ELF-1 (cell line): ENCODE results near the gene CHCHD6.

Source experiments
- DNase-seq: peaks from one replicate; pipeline ENCODE4 v3.0.0-alpha.2; 2016; ENCODE audit warnings: low read depth, low spot score

The CHCHD6 gene

GRCh38 chr3:126704494-126705214, 614 bp downstream of the CHCHD6 start:
- no peak for DNase-seq

GRCh38 chr3:126706631-126707030, 2.6 kb downstream of the CHCHD6 start:
- DNase-seq = no peak

GRCh38 chr3:126711121-126711760, 7.2 kb downstream of the CHCHD6 start:
- no peak for DNase-seq

DNA sequence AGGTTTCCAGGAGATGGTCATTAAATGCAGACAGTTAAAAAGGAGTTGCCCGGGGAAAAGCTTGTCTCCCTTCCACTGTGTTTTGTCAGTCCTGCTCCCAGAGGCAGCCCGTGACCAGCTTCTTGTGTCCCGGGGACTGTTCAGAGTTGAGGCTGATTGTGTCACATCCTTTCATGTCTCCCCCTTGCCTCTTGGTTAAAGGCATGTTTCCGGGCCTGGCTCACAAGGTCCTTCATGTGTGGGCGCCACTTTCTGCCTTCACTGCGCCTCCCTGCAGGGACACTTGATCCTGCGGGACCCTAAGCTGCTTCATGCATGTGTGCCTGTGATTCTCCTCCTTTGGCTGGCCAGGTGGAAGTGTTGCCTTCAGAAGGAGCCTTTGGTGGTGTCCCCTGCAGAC, 9.2 kb downstream of the CHCHD6 start:
- DNase-seq = no peak

- DNase-seq = no peak
These were observed 10.3 kb downstream of the CHCHD6 start for GRCh38 chr3:126714276-126714900.

DNA sequence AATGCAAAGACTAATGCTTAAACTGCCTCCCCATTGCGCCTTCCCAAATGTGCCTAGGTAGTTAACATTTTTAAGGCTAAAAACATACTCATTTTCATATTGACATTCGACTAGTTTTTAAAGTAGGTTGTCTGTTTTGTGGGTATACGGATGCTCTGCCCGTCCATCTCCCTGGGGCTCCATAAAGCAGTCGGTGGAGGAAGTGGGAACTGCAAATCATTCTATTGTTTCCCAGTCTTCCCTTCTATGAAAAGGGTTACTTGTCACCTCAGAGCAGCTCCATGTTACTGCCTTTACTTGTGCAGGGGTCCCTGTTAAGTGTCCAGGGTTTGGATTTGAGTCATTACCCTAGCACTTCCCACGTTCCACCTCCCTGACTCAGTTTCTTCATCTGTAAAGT, 10.9 kb downstream of the CHCHD6 start:
- no peak for DNase-seq

DNA sequence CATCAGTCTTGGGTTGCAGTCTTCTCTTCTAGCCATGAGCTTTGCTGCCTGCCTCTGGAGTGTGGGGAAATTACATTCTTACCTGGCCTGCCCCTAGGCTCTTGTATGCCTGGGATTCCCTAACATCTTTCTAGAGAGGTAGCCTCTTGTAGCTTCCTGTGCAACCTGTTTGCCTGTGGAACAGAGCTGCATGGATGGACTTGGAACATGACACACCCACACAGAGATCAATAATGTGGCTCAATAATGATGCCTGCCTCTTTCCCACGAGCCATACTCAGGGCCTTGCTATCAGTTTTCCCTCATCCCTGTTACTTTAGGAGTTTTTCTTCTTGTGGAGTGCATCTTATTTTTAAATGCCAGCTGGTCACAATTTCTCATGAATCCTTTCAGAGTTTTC, 11.4 kb downstream of the CHCHD6 start:
- DNase-seq = no peak

DNA sequence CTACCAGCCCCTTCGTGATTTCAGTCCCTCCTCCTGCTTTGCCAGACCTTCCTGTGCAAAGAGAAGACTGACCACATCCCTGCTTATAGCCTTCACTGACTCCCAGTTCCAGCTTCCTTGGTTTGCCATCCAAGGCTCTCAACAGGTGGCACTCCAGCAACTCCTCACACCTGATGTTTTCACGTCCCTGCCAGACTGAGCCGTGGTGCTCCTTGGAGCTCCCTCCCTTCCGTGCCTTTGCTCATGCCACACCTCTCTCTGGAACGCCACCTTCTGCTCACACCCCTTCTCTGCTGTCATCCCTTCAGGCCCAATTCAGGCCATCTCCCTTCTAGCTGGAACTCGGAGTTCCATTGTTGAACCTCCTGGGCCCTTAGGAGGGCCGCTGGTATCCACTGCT, 12.0 kb downstream of the CHCHD6 start:
- no peak for DNase-seq

DNA sequence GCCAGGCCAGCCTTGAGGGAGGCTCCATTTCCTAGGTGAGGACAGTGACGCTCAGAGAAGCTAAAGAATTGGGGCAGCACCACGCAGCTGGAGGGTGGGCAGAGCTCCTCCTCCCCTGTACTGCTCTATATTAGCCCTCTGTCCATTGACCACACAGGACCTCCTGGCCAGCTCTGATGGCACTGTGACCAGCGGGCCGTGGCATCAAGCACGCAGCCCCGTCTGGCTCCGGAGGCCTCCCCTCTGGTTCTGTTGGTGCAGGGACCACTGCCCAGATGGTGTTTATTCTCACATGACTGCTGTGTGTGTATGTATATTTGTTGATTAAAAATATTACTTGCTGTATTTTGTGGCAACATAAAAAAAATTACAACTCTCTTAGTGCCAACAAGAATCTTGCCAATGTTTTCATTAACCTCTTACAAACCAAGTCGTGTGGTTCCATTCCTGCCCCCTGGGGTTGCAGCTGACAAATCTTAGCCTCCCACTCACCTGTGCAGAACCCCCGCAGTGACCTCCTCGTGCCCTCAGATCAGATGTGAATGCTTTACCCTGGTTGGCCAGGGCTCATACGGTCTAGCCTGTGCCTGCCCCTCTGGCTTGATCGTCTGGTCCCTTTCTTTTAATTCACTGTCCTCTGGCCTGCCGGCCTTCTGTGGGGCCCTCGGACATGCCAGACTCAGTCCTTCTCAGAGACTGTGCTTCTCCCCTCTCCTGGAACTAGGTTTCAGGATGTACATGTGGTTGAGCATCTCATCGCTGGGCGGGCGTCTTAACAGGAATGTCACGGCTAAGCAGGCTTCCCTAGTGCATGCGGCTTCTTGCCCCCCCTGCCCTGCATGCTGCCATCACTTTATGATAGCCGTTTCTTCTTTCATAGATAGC, 14.8 kb downstream of the CHCHD6 start:
- DNase-seq = no peak

DNA sequence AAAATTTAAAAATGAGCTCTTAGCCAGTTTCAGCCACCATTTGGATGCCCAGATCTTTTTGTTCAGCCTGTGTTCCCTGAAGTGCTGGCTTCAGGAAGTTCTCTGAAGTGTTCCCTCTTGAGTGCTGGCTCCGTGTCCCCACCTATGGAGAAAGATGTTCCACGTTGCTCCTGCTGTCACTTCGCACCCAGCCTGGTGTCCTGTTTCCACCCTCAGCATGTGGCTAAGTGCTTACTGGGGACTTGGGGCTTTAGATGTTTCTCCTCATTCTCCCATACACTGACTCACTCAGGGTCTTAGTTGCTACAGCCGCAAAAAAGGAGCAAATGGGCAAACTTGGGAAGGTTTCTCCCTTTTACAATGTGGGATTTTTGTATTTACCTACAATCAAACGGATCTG, 16.6 kb downstream of the CHCHD6 start:
- DNase-seq = no peak

- peak; percentile 36 for DNase-seq
These were observed 17.2 kb downstream of the CHCHD6 start for GRCh38 chr3:126721246-126721645.

GRCh38 chr3:126723237-126723636, 19.2 kb downstream of the CHCHD6 start:
- no peak for DNase-seq

DNA sequence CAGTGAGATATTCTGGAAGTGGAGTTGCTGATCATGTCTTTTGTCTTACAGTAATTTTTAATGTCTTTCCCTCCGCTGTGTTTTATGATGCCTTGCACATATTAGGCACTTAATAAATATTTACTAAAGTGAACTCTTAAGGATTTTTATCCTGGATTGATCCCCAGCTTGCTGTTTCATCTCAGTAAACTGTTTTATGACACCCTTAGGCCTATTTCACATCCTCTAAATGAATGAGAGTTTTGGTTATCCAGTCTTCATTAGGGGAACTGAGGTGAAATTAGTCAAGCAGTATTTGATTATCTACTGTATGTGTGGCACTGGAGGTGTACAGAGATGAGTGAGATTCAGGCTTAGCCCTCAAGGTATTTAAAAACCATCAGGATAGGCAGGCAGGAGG, 19.8 kb downstream of the CHCHD6 start:
- no peak for DNase-seq

DNA sequence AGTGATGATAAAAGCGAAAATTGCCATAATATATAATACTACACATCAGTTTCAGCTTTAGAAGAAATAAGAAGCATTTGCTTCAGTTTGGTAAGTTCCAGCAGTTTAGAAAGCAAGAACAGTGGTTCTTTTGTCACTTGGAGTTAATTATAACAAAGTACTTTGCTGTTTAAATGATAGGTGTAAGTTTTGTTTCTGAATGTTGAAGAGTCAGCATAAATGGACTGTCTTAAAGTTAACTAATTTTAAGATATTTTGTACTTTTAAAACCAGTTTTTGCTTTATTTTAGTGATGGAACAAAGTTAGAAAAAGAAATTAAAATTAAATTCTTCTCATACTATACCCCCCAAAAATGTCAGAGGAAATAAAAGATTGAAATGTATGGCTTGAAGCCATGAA, 24.6 kb downstream of the CHCHD6 start:
- no peak for DNase-seq

GRCh38 chr3:126730376-126730775, 26.3 kb downstream of the CHCHD6 start:
- no peak for DNase-seq

- DNase-seq = no peak
These were observed 27.0 kb downstream of the CHCHD6 start for GRCh38 chr3:126731044-126731443.

- no peak for DNase-seq
These were observed 28.4 kb downstream of the CHCHD6 start for GRCh38 chr3:126732281-126733060.

DNA sequence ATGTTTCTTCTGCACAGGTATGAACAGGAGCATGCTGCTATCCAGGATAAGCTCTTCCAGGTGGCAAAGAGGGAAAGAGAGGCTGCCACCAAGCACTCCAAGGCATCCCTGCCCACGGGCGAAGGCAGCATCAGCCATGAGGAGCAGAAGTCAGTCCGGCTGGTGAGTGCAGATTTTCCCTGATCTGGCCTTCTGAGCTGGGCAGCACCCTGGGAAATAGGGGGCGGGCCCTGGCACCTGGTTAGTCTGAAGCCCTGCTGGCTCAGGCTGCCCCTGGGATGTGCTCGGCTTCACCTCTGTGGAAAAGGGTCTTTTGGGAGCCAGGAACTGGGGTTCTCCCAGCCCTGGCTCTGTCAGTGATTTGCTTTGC, 29.0 kb downstream of the CHCHD6 start:
- DNase-seq = no peak

GRCh38 chr3:126734106-126734723, 30.2 kb downstream of the CHCHD6 start:
- DNase-seq = no peak

DNA sequence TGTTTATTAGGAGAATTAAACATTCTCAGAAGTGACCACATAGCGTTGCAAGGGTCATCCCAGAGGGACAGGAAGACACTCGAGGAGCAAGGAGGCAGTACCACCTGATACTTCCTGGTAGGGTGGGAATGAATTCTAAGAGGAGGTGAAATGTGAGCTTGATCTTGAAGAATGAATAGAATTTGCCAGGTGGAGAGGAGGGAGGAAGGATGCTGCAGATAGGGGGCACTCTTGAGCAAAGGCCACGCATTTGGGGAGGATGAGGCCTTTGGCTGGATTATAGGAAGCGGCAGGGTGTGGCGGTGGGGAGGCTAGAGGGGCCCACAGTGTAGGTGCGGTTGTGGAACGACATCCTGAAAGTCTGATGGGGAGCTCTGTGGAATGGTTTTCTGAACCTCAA, 33.5 kb downstream of the CHCHD6 start:
- DNase-seq = no peak

GRCh38 chr3:126742057-126742456, 38.0 kb downstream of the CHCHD6 start:
- DNase-seq = no peak
